Measurements from ENCODE around the gene RASEF.

- TF ChIP-seq EZH2 (IDR thresholded peaks at IDR 0.05; ENCODE audit: low read length, unreplicated experiment), result no peak
- TF ChIP-seq, protein P1, sequence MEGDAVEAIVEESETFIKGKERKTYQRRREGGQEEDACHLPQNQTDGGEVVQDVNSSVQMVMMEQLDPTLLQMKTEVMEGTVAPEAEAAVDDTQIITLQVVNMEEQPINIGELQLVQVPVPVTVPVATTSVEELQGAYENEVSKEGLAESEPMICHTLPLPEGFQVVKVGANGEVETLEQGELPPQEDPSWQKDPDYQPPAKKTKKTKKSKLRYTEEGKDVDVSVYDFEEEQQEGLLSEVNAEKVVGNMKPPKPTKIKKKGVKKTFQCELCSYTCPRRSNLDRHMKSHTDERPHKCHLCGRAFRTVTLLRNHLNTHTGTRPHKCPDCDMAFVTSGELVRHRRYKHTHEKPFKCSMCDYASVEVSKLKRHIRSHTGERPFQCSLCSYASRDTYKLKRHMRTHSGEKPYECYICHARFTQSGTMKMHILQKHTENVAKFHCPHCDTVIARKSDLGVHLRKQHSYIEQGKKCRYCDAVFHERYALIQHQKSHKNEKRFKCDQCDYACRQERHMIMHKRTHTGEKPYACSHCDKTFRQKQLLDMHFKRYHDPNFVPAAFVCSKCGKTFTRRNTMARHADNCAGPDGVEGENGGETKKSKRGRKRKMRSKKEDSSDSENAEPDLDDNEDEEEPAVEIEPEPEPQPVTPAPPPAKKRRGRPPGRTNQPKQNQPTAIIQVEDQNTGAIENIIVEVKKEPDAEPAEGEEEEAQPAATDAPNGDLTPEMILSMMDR (conservative IDR thresholded peaks at IDR 0.05; ENCODE audit: low read depth, low read length), result no peak
Measured at GRCh38 chr9:83006378-83006777, 56.6 kb downstream of the RASEF start.
